DMS53 (cell line): Measurements from ENCODE around the gene RAB38.

Source experiments
- DNase-seq: peaks from one replicate; lab custom pipeline; 2025; lab: John Stamatoyannopoulos, UW

RAB38 gene

GRCh38 chr11:88169881-88170280 lies 5.4 kb downstream of the RAB38 start:
- DNase-seq, result no peak

- DNase-seq, result no peak
Measured at GRCh38 chr11:88169471-88169870, 5.8 kb downstream of the RAB38 start.

GRCh38 chr11:88167853-88168252 lies 7.4 kb downstream of the RAB38 start:
- no peak for DNase-seq

- DNase-seq, result no peak
Measured at GRCh38 chr11:88164806-88165585, 10.2 kb downstream of the RAB38 start.

- DNase-seq, result no peak
Measured at GRCh38 chr11:88164320-88164719, 10.9 kb downstream of the RAB38 start.

GRCh38 chr11:88158081-88158480 lies 17.2 kb downstream of the RAB38 start:
- DNase-seq, result no peak

GRCh38 chr11:88157370-88157769 lies 17.9 kb downstream of the RAB38 start:
- no peak for DNase-seq

GRCh38 chr11:88152381-88152780 lies 22.9 kb downstream of the RAB38 start:
- no peak for DNase-seq

- DNase-seq, result no peak
Measured at GRCh38 chr11:88151709-88152265, 23.5 kb downstream of the RAB38 start.

GRCh38 chr11:88146106-88146505 lies 29.1 kb downstream of the RAB38 start:
- DNase-seq, result no peak

GRCh38 chr11:88139865-88140264 lies 35.4 kb downstream of the RAB38 start:
- DNase-seq, result no peak

- DNase-seq, result no peak
Measured at GRCh38 chr11:88131764-88132470, 43.3 kb downstream of the RAB38 start.

GRCh38 chr11:88122956-88123355 lies 52.3 kb downstream of the RAB38 start:
- no peak for DNase-seq

GRCh38 chr11:88119561-88119960 lies 55.7 kb downstream of the RAB38 start:
- DNase-seq, result no peak

- DNase-seq, result no peak
Measured at GRCh38 chr11:88117281-88117858, 57.9 kb downstream of the RAB38 start.

- DNase-seq, result no peak
Measured at GRCh38 chr11:88115828-88116755, 59.2 kb downstream of the RAB38 start.

- no peak for DNase-seq
Measured at GRCh38 chr11:88114486-88115045, 60.7 kb downstream of the RAB38 start.

GRCh38 chr11:88106666-88107065 lies 68.6 kb downstream of the RAB38 start:
- DNase-seq, result no peak

GRCh38 chr11:88105951-88106350 lies 69.3 kb downstream of the RAB38 start:
- DNase-seq, result peak; percentile 70

GRCh38 chr11:88105526-88105925 lies 69.7 kb downstream of the RAB38 start:
- DNase-seq, result peak; percentile 34

- peak; percentile 74 for DNase-seq
Measured at GRCh38 chr11:88104408-88104807, 70.8 kb downstream of the RAB38 start.
